SK-N-MC (cell line): ENCODE results near the gene PITPNC1.

Experiments used
- DNase-seq: peaks from one replicate; pipeline ENCODE4 v3.0.0-alpha.2; 2011; ENCODE audit warnings: low read depth, low spot score
- H3K27ac ChIP-seq: fragments of 200-600 bp; sonication (generic); 2 replicates; pipeline ENCODE4 v1.5.1; 2016; ENCODE audit warnings: mixed run types
- H3K36me3 ChIP-seq: fragments of 200-600 bp; sonication (generic); 2 replicates; pipeline ENCODE4 v1.6.1; 2017; ENCODE audit warnings: antibody characterized with exemption, low read length, mixed read lengths; ENCODE audit not compliant: insufficient read depth
- H3K4me3 ChIP-seq: fragments of 200-600 bp; sonication (generic); 2 replicates; pipeline ENCODE4 v1.5.1; 2016
- H3K9ac ChIP-seq: fragments of 200-600 bp; sonication (generic); 2 replicates; pipeline ENCODE4 v1.8.0; 2017; ENCODE audit warnings: mixed run types, mixed read lengths; ENCODE audit not compliant: insufficient read length
- H3K9me3 ChIP-seq: fragments of 200-600 bp; sonication (generic); 2 replicates; pipeline ENCODE4 v1.6.1; 2017; ENCODE audit warnings: low read depth, mild to moderate bottlenecking, antibody characterized with exemption, low read length, moderate library complexity, mixed read lengths
- EZH2 ChIP-seq: fragments of 200-600 bp; sonication (generic); IDR thresholded peaks from one replicate; pipeline ENCODE4 v1.6.1; 2017; ENCODE audit warnings: antibody characterized with exemption
- FOXP2 ChIP-seq: optimal IDR thresholded peaks from 2 replicates; pipeline ENCODE3; 2011; ENCODE audit warnings: mild to moderate bottlenecking, moderate library complexity; ENCODE audit not compliant: insufficient read depth; ENCODE audit errors: extremely low read length, control extremely low read depth
- POLR2AphosphoS5 ChIP-seq: IDR thresholded peaks from 2 replicates; pipeline ENCODE4 v1.6.1; 2012; ENCODE audit warnings: mild to moderate bottlenecking, low read depth, low read length, borderline replicate concordance

The PITPNC1 gene

GRCh38 chr17:67452681-67453554 lies 75.8 kb downstream of the PITPNC1 start:
- H3K4me3 ChIP-seq: no peak overlapping the region

DNA sequence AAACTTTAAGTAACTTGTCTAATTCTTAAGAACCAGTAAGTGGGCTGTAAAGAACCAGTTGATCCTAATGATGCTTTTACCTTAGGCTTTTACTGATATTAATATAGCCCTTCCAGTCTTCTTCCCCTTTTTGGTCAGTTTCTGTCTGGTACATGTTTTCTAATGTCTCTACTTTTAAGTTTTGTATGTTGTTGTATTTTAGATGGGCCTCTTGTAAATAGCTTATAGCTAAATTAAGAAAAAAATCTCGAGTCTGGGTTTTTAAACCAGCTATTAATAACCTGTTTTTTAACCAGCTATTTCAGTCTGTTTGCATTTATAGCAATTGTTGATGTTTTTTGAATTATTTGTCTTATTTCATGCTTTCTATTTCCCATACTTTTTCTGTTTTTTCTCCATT lies 79.0 kb downstream of the PITPNC1 start:
- no peak overlapping the region for H3K27ac ChIP-seq
- no peak overlapping the region for H3K4me3 ChIP-seq
- TF ChIP-seq EZH2 (no peak), POLR2AphosphoS5 (no peak), FOXP2 (no peak)

More at GRCh38 chr17:67452681-67453554, 75.8 kb downstream of the PITPNC1 start:
- no peaks in the 10 kb centered on the region for H3K9me3 ChIP-seq
- no peak for DNase-seq
- H3K9ac ChIP-seq: no peak overlapping the region
- TF ChIP-seq POLR2AphosphoS5 (no peak), FOXP2 (no peak), EZH2 (no peak)
- no peak overlapping the region for H3K27ac ChIP-seq
- H3K36me3 ChIP-seq: no peaks in the 10 kb centered on the region

GRCh38 chr17:67456889-67457288 lies 79.8 kb downstream of the PITPNC1 start:
- H3K9me3 ChIP-seq: no peaks in the 10 kb centered on the region; the same call in 1 of the 2 replicates
- TF ChIP-seq FOXP2 (no peak), POLR2AphosphoS5 (no peak), EZH2 (no peak)
- H3K27ac ChIP-seq: no peak overlapping the region
- no peak for DNase-seq
- no peaks in the 10 kb centered on the region for H3K36me3 ChIP-seq
- no peak overlapping the region for H3K9ac ChIP-seq
- no peak overlapping the region for H3K4me3 ChIP-seq

More for the DNA sequence above, 79.0 kb downstream of the PITPNC1 start:
- Histone ChIP-seq H3K9ac (no peak overlapping the region), H3K9me3 (no peaks in the 10 kb centered on the region; the same call in 1 of the 2 replicates), H3K36me3 (no peaks in the 10 kb centered on the region)
- no peak for DNase-seq

GRCh38 chr17:67458203-67458602 lies 81.1 kb downstream of the PITPNC1 start:
- Histone ChIP-seq H3K9me3 (no peaks in the 10 kb centered on the region; the same call in 1 of the 2 replicates), H3K36me3 (no peaks in the 10 kb centered on the region), H3K27ac (no peak overlapping the region), H3K4me3 (no peak overlapping the region), H3K9ac (no peak overlapping the region)
- DNase-seq: no peak
- TF ChIP-seq FOXP2 (no peak), POLR2AphosphoS5 (no peak), EZH2 (no peak)

DNA sequence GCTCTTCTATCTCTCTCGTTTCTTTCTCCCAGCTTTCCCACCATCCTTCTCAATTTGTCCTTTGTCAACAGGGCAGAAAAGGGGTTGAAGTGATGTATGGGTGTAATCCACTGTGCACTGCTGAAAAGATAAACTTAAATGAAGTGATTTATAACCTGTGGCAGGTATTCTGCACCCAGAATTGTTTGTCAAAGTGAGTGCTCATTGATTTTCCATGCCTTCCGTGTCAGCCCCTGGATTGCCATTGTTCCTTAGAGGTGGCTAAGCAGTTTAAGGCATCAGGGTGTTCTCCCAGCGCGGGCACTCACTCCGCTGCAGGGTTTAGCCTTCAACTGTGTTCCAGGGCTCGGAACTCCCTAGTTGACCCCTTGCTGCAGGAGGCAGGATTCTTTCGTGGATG lies 82.9 kb downstream of the PITPNC1 start:
- no peak for TF ChIP-seq FOXP2
- TF ChIP-seq POLR2AphosphoS5: no peak
- no peak for TF ChIP-seq EZH2
- H3K4me3 ChIP-seq: no peak overlapping the region
- no peak overlapping the region for H3K9ac ChIP-seq
- no peak for DNase-seq
- H3K9me3 ChIP-seq: no peaks in the 10 kb centered on the region; the same call in 1 of the 2 replicates
- no peaks in the 10 kb centered on the region for H3K36me3 ChIP-seq
- H3K27ac ChIP-seq: no peak overlapping the region

DNA sequence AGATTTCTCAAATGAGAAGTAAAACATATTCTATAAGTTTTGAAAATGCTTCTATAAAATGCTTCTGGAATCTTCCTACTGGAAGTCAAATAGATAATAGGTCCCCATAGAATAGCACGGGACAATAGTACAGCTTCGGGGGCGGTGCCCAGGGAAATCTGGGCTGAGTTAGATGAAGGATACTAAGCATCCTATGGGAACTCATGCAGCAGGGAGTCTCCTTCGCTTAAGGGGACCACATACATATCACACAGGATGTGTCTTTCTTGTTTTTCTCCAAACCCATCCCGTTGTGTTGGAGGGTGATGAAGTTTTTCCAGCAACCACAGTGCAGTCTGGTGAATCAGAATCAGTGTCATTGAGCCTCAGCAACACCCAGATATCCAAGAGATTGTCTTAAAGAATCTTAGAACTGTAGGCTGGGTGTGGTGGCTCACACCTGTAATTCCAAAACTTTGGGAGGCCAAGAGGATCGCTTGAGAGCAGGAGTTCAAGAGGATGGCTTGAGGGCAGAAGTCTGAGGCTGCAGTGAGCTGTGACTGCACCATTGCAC lies 84.2 kb downstream of the PITPNC1 start:
- H3K36me3 ChIP-seq: no peaks in the 10 kb centered on the region
- no peak for DNase-seq
- no peak overlapping the region for H3K27ac ChIP-seq
- no peaks in the 10 kb centered on the region; the same call in 1 of the 2 replicates for H3K9me3 ChIP-seq
- no peak overlapping the region for H3K4me3 ChIP-seq
- no peak for TF ChIP-seq POLR2AphosphoS5
- TF ChIP-seq FOXP2: no peak
- no peak for TF ChIP-seq EZH2
- no peak overlapping the region for H3K9ac ChIP-seq

DNA sequence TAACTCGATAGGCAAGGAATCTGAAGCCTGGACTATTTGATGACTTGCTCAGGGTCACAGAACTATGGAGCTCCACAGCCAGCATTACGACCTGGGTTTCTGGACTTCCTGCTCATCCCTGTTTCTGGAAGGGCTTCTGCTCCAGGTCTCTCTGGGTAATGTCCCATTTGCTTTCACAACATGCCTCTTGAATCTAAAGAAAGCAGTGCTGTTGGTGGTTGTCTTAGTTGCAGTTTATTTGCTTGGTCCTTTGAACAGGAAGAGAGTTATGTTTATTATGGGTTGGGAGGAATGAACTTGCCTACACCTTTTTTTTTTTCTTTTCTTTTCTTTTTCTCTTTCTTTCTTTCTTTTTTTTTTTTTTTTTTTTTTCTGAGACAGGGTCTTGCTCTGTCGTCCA lies 84.8 kb downstream of the PITPNC1 start:
- no peak for DNase-seq
- Histone ChIP-seq H3K27ac (no peak overlapping the region), H3K9me3 (no peaks in the 10 kb centered on the region; the same call in 1 of the 2 replicates), H3K9ac (no peak overlapping the region), H3K36me3 (no peaks in the 10 kb centered on the region), H3K4me3 (no peak overlapping the region)
- no peak for TF ChIP-seq FOXP2
- no peak for TF ChIP-seq EZH2
- TF ChIP-seq POLR2AphosphoS5: no peak

DNA sequence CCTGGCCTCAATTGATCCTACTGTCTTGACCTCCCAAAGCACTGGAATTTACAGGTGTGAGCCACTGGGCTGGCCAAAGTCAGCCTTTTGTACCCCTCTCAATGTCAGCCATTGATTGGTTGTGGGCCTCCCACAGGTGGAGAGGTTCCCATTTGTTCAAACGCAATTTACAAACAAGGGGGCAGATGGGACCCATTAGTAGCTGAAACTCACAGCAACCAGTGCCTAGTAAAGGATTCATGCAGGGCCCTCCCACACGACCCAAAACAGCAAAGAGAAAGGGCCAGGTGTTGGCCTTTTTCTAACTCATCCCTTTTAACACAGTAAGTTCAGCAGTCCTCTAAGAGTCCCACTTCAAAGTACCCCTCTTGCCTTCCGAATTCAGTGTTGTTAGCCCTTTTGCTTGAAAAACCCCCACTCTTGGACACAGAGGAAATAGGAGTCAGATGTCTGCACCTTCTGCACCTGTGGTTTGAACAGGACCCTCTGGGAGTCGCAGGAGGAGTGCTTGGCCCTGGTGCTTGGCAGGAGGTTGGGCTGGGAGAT lies 89.2 kb downstream of the PITPNC1 start:
- H3K9ac ChIP-seq: no peak overlapping the region
- H3K4me3 ChIP-seq: no peak overlapping the region
- TF ChIP-seq EZH2 (no peak), FOXP2 (no peak), POLR2AphosphoS5 (no peak)
- H3K9me3 ChIP-seq: no peaks in the 10 kb centered on the region
- DNase-seq: no peak
- no peaks in the 10 kb centered on the region for H3K36me3 ChIP-seq
- H3K27ac ChIP-seq: no peak overlapping the region
